Fibroblast of lung (primary cell): ENCODE measurements around the gene ASPHD2.

Source experiments
- EZH2 ChIP-seq: IDR thresholded peaks from 2 replicates; pipeline ENCODE4 v1.5.1; 2012; ENCODE audit warnings: low read length, control low read depth, mild to moderate bottlenecking; ENCODE audit errors: missing control alignments
- TF ChIP-seq, protein P1 (sequence below), 2 donors: IDR thresholded peaks in 1 of 2; conservative IDR thresholded peaks in 1 of 2; 1 replicate in 1 of 2; 2 replicates in 1 of 2; pipeline ENCODE4 v1.5.1; 2011 to 2012; ENCODE audit warnings: low read length in 2 of 2, control low read depth in 1 of 2, inconsistent platforms in 1 of 2, low read depth in 1 of 2, mild to moderate bottlenecking in 1 of 2

DNA sequence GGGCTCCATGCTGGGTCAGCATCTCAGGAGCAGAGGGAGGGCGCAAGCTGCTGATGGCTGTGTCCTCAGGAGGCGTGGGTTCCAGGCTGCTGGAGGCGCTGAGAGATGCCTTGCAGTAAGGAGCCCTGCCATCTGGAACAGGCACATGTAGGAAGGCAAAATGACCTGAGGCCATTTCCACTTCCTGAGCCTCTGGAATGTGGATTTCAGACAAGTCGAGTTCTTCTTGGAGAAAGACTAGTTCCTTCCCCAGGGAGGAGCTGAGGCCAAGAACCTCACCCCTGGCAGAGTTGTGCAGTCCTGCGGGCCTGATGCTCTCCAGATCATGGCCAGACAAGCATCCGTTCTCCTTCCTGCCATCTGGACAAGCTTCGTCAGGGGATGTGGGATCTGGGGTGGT lies 35.3 kb downstream of the ASPHD2 start:
- TF ChIP-seq, protein P1, sequence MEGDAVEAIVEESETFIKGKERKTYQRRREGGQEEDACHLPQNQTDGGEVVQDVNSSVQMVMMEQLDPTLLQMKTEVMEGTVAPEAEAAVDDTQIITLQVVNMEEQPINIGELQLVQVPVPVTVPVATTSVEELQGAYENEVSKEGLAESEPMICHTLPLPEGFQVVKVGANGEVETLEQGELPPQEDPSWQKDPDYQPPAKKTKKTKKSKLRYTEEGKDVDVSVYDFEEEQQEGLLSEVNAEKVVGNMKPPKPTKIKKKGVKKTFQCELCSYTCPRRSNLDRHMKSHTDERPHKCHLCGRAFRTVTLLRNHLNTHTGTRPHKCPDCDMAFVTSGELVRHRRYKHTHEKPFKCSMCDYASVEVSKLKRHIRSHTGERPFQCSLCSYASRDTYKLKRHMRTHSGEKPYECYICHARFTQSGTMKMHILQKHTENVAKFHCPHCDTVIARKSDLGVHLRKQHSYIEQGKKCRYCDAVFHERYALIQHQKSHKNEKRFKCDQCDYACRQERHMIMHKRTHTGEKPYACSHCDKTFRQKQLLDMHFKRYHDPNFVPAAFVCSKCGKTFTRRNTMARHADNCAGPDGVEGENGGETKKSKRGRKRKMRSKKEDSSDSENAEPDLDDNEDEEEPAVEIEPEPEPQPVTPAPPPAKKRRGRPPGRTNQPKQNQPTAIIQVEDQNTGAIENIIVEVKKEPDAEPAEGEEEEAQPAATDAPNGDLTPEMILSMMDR (conservative IDR thresholded peaks at IDR 0.05 in 1 of 2, IDR thresholded peaks at IDR 0.05 in 1 of 2; ENCODE audit: low read depth in 1 of 2, low read length in 2 of 2): no peak
- no peak for TF ChIP-seq EZH2
